SK-N-SH (cell line): ENCODE measurements around the gene GRB10.

ENCODE experiments used
- CTCF ChIP-seq: fragments of 200-600 bp; sonication (generic); IDR thresholded peaks from 2 replicates; pipeline ENCODE4 v1.6.1; 2017; ENCODE audit warnings: antibody characterized with exemption, mild to moderate bottlenecking, moderate library complexity
- EP300 ChIP-seq, 2 experiments: IDR thresholded peaks; 2 replicates each; pipeline versions ENCODE4 v1.4.0 to v1.6.1; 2012; ENCODE audit warnings: borderline replicate concordance in 1 of 2, low read depth in 1 of 2, low read length in 1 of 2
- EZH2phosphoT487 ChIP-seq: fragments of 200-600 bp; sonication (generic); IDR thresholded peaks from 2 replicates; pipeline ENCODE4 v1.6.1; 2017; ENCODE audit warnings: low read depth, mixed run types, mild to moderate bottlenecking, antibody characterized with exemption, moderate library complexity, borderline replicate concordance
- FOSL2 ChIP-seq: IDR thresholded peaks from 2 replicates; pipeline ENCODE4 v1.4.0; 2012; ENCODE audit warnings: low read depth, mild to moderate bottlenecking, moderate library complexity, borderline replicate concordance
- FOXM1 ChIP-seq: IDR thresholded peaks from 2 replicates; pipeline ENCODE4 v1.4.0; 2012; ENCODE audit warnings: low read depth, mild to moderate bottlenecking
- SIN3A ChIP-seq: IDR thresholded peaks from 2 replicates; pipeline ENCODE4 v1.6.1; 2012; ENCODE audit warnings: low read depth, mild to moderate bottlenecking, low read length, moderate library complexity, borderline replicate concordance

GRCh38 chr7:50821457-50822008 lies 38.8 kb upstream of the GRB10 start:
- TF ChIP-seq CTCF = no peak
- TF ChIP-seq FOXM1 = no peak
- TF ChIP-seq EP300 (IDR thresholded peaks at IDR 0.05; ENCODE audit: borderline replicate concordance in 1 of 2, low read depth in 1 of 2, low read length in 1 of 2) = no peak
- TF ChIP-seq FOSL2 = 0 out of 2 replicates have a peak, but pooled peaks have one; percentile 3
- TF ChIP-seq SIN3A = no peak
- TF ChIP-seq EZH2phosphoT487 = no peak
